Prostate gland (tissue), 2 donors: Measurements from ENCODE around the gene KDM4D. TPM values are rescaled to one million over a fixed set of nuclear protein-coding genes. Genes with fewer than 3 reads are reported as not detected.
A peak's percentile ranks its signal among the peaks of the same experiment; 100 is the strongest.
"Not testable (repeated sequence)": the region's sequence is repeated elsewhere in the genome, so short reads cannot be mapped to it uniquely, and the experiment has no call there.

Experiments used
- DNase-seq: peaks from one replicate; pipeline ENCODE4 v3.0.0-alpha.2; 2019; ENCODE audit warnings: low spot score
- H3K27ac ChIP-seq, 2 donors: fragments of 200-600 bp; sonication (generic); 2 replicates each; pipeline ENCODE4 v1.5.1; 2017 to 2019
- H3K27me3 ChIP-seq: fragments of 200-600 bp; sonication (generic); replicated peaks from 2 replicates; pipeline ENCODE4 v1.5.1; 2019; ENCODE audit not compliant: insufficient read depth
- H3K36me3 ChIP-seq, 2 donors: fragments of 200-600 bp; sonication (generic); 1 replicate in 1 of 2; 2 replicates in 1 of 2; pipeline versions ENCODE4 v1.5.1 to v1.8.1; 2017 to 2019
- H3K4me1 ChIP-seq: fragments of 200-600 bp; sonication (generic); replicated peaks from 2 replicates; pipeline ENCODE4 v1.5.1; 2019
- H3K4me3 ChIP-seq, 2 donors: fragments of 200-600 bp; sonication (generic); 2 replicates each; pipeline ENCODE4 v1.5.1; 2017 to 2019
- H3K9me3 ChIP-seq: fragments of 200-600 bp; sonication (generic); 2 replicates; pipeline ENCODE4 v1.5.1; 2017
- POLR2A ChIP-seq: fragments of 450-650 bp; IDR thresholded peaks from one replicate; pipeline ENCODE4 v1.6.1; 2016; ENCODE audit warnings: antibody characterized with exemption, mild to moderate bottlenecking
- POLR2AphosphoS5 ChIP-seq: sonication (generic); formaldehyde crosslinking; IDR thresholded peaks from one replicate; pipeline ENCODE4 v1.6.1; 2017; ENCODE audit warnings: antibody characterized with exemption
- WGBS: methylation state at CpG from one replicate; pipeline ENCODE4 v1.1.5; 2018; 5-methylcytosine and 5-hydroxymethylcytosine counted together
- intact Hi-C: fragments of 100-400 bp; cut with DNase I; formaldehyde crosslinking; loops from one replicate; pipeline ENCODE4 v1.14.2; 2022
- total RNA-seq, 2 donors: library from RNA; depleted of rRNA; stranded (reverse); fragments of >200 nt; gene quantifications; one replicate each; pipeline ENCODE4 v1.1.0, GENCODE V29; 2016
- TF ChIP-seq, protein P1 (sequence below), 4 experiments: fragments of 200-600 bp in 2 of 4; fragments of 450-650 bp in 2 of 4; sonication (generic) in 2 of 4; IDR thresholded peaks; 1 replicate in 3 of 4; 2 replicates in 1 of 4; pipeline ENCODE4 v1.5.1; 2016 to 2019; ENCODE audit warnings: antibody characterized with exemption in 4 of 4, mild to moderate bottlenecking in 2 of 4, moderate library complexity in 2 of 4

Gene KDM4D
- total RNA-seq, 2 donors from 2014 or later, result 2.6 to 9.9 TPM

DNA sequence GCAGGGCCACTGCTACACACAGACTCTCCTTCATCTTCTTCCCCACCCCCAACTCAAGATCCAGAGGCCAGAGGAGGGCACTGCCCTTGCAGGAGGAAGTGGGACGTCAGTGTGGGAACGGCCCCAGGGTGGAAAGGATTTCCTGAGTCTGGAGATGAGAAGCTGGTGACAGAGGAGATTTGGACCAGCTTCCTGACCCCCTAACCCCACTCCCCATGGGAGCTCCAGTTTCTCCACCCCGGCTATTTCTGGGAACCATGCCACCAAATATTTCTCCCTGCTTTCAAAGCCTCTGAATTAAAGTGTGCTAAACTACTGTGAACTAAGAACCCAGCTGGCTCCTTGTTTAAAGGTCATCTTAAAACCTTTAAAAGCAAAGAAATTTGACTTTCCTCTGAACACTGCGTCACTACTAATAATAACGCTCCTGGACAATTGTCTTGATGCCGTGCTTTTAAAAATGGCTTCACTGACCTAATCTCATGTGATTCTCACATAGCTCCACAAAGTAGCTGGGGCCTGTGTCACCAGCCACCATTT is 46.7 kb upstream of the KDM4D start:
- Histone ChIP-seq H3K36me3 (no peaks in the 10 kb centered on the region), H3K9me3 (no peaks in the 10 kb centered on the region), H3K4me1 (peaks cover 3% of the 10 kb centered on the region), H3K4me3 (no peak overlapping the region), H3K27me3 (no peaks in the 10 kb centered on the region), H3K27ac (peak overlapping the region; percentile 26 to 63)
- DNase-seq, result peak; percentile 9
- intact Hi-C loops, result no loop called here
- 18% methylated on average over 6 of the region's 6 CpGs for WGBS
- TF ChIP-seq POLR2AphosphoS5, result no peak
- no peak for TF ChIP-seq POLR2A
- TF ChIP-seq, protein P1, sequence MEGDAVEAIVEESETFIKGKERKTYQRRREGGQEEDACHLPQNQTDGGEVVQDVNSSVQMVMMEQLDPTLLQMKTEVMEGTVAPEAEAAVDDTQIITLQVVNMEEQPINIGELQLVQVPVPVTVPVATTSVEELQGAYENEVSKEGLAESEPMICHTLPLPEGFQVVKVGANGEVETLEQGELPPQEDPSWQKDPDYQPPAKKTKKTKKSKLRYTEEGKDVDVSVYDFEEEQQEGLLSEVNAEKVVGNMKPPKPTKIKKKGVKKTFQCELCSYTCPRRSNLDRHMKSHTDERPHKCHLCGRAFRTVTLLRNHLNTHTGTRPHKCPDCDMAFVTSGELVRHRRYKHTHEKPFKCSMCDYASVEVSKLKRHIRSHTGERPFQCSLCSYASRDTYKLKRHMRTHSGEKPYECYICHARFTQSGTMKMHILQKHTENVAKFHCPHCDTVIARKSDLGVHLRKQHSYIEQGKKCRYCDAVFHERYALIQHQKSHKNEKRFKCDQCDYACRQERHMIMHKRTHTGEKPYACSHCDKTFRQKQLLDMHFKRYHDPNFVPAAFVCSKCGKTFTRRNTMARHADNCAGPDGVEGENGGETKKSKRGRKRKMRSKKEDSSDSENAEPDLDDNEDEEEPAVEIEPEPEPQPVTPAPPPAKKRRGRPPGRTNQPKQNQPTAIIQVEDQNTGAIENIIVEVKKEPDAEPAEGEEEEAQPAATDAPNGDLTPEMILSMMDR (IDR thresholded peaks at IDR 0.05), result no peak

DNA sequence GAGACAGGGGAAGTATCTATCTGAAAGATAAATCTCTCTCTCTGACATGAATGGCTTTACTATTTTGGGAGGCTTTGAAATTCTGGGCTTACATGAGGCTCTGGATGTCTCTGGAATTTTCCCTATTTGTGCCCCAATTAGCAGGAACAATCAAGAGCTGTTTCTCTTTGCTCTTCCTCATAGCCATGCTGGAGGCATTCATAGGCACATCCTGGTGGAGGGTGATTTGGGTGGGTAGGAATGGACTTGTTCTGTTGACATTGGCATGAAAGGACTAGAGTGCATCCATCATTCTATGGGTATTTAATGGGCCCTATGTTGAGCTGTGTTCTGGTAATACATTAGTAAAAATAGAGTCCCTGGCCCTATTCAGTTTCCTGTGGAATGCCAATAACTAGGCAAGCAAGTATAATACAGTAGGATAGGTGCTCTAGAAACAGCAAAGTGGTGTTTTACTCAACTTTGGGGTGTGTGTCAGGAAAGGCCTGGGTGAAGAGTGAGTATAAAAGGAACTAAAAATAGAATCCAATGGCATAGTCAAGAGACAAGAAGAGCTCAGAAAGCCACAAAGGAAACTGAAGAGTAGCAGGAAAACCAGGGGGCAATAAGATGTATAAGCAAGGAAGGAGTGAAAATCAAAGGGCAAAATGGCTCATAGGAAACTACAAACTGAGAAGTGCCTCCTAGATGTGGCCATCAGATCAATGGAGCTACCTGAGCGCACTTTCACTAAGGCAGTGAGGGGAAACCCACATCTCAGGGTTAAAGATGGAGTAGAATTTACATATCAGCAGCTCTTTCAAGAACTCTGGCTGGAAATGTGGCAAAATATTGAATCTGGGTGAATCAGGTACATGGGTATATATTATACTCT is 45.2 kb upstream of the KDM4D start:
- Histone ChIP-seq H3K9me3 (no peaks in the 10 kb centered on the region), H3K36me3 (no peaks in the 10 kb centered on the region), H3K27ac (peak overlapping the region; percentile 38 to 63), H3K27me3 (no peaks in the 10 kb centered on the region), H3K4me3 (no peak overlapping the region), H3K4me1 (peaks cover 3% of the 10 kb centered on the region)
- intact Hi-C loops, result no loop called here
- no peak for DNase-seq
- WGBS, result 100% methylated on average over 1 of the region's 1 CpG
- TF ChIP-seq, protein P1 (IDR thresholded peaks at IDR 0.05), result no peak
- TF ChIP-seq POLR2A (no peak), POLR2AphosphoS5 (no peak)

DNA sequence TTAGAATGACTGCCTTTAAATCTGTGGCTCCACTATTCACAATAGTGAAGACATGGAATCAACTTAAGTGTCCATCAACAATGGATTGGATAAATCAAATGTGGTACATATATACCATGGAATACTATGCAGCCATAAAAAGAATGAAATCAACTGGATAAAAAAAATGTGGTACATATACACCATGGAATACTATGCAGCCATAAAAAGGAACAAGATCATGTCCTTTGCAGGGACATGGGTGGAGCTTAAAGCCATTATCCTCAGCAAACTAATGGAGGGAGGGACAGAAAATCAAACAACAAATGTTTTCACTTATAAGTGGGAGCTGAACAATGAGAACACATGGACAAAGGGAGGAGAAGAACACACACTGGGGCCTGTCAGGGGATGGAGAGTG is 41.4 kb upstream of the KDM4D start:
- H3K4me3 ChIP-seq, H3K27me3 ChIP-seq, DNase-seq, H3K36me3 ChIP-seq, H3K27ac ChIP-seq, intact Hi-C loops, H3K4me1 ChIP-seq, H3K9me3 ChIP-seq: not testable (repeated sequence)

DNA sequence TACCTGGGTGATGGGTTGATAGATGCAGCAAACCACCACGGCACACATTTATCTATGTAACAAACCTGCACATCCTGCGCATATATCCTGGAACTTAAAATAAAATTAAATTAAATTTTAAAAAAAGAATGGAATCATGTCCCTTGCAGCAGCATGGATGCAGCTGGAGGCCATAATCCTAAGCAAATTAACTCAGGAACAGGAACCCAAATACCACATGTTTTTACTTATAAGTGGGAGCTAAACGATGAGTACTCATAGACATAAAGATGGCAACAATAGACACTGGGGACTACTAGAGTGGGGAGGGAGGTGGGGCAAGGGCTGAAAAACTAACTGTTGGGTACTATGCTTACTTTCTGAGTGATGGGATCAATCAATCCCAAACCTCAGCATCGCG is 41.0 kb upstream of the KDM4D start:
- no peaks in the 10 kb centered on the region for H3K9me3 ChIP-seq
- peaks cover under 1% of the 10 kb centered on the region for H3K4me1 ChIP-seq
- no peak overlapping the region for H3K27ac ChIP-seq
- TF ChIP-seq POLR2AphosphoS5, result no peak
- TF ChIP-seq, protein P1 (IDR thresholded peaks at IDR 0.05), result no peak
- no peak for TF ChIP-seq POLR2A
- intact Hi-C loops, result no loop called here
- no peaks in the 10 kb centered on the region for H3K27me3 ChIP-seq
- no peaks in the 10 kb centered on the region for H3K36me3 ChIP-seq
- no peak for DNase-seq
- no peak overlapping the region for H3K4me3 ChIP-seq
- 93% methylated on average over 5 of the region's 5 CpGs for WGBS

DNA sequence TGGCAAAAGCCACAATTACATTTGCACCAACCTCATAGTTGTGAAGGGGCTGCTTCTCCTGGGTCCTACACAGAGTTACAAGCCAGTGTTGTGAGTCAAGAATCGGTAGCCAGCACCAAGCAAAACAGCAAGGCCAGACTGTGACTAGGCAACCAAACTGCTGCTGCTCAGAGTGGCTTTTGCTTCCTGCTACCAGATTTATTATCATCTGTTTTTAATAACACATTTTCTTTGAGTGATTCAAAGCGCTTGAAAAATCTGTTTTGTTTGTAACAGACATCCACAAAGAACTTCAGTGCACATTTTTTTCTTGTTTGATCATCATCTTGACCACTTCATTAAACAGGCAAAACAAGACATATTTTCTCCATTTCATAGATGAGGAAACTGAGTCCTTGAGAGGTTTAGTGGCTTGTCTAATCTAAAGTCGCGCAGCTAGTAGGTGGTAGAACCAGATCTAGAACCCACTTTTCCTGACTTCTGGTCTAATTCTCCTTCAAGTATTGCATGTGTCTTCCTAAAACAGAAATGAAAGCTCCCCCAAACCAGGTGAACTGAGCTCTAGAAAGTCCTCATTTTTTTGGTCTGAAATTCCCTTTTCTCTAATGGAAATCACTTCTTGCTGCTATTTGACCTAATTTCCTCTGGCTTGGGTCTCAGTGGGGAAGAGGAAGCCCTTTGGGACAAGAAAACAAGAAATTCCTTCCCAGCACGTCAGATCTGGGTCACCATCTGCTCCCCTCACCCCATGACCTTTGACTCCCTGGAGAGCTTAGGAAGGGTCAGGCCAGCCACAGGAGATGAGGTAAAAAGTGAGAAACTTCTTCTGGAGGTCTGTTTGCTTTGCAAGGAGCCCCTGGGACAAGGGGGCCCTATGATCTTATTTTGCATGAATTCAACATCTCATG is 40.0 kb upstream of the KDM4D start:
- no peak overlapping the region for H3K4me3 ChIP-seq
- H3K4me1 ChIP-seq, result no peaks in the 10 kb centered on the region
- intact Hi-C loops, result no loop called here
- 49% methylated on average over 5 of the region's 5 CpGs for WGBS
- no peak for TF ChIP-seq POLR2A
- peak; percentile 23 for TF ChIP-seq POLR2AphosphoS5
- no peaks in the 10 kb centered on the region for H3K9me3 ChIP-seq
- no peak for DNase-seq
- H3K27me3 ChIP-seq, result no peaks in the 10 kb centered on the region
- H3K36me3 ChIP-seq, result no peaks in the 10 kb centered on the region
- H3K27ac ChIP-seq, result peak overlapping the region in 1 of 2 donors; percentile 23
